Heart left ventricle (tissue), 16 donors: ENCODE data around the gene PRXL2A. TPM values are rescaled to one million over a fixed set of nuclear protein-coding genes. Genes with fewer than 3 reads are reported as not detected.

Experiments
- ATAC-seq, 4 donors: fragments of 200-7000 bp; cut with Tn5 transposase; one replicate each; pipeline ENCODE4 v1.9.1; 2020 to 2022; ENCODE audit warnings: moderate library complexity in 4 of 4, mild to moderate bottlenecking in 3 of 4, moderate number of reproducible peaks in 1 of 4
- DNase-seq, 5 donors: peaks; one replicate each; pipeline ENCODE4 v3.0.0-alpha.2; 2020
- H3K27ac ChIP-seq, 12 donors: fragments of 200-600 bp; sonication (generic) in 4 of 12; one replicate each; pipeline versions ENCODE4 v1.5.0 to v1.8.0; 2016 to 2022; ENCODE audit warnings: mild to moderate bottlenecking in 2 of 12
- H3K27me3 ChIP-seq, 9 donors: fragments of 200-600 bp; sonication (generic) in 2 of 9; one replicate each; pipeline versions ENCODE4 v1.5.1 to v1.8.0; 2016 to 2022; ENCODE audit warnings: mild to moderate bottlenecking in 3 of 9
- H3K36me3 ChIP-seq, 9 donors: fragments of 200-600 bp; sonication (generic) in 2 of 9; one replicate each; pipeline versions ENCODE4 v1.5.0 to v1.8.0; 2018 to 2022; ENCODE audit warnings: mild to moderate bottlenecking in 2 of 9
- H3K4me1 ChIP-seq, 12 donors: fragments of 200-600 bp; sonication (generic) in 4 of 12; one replicate each; pipeline versions ENCODE4 v1.5.0 to v1.8.0; 2016 to 2022; ENCODE audit warnings: mild to moderate bottlenecking in 3 of 12
- H3K4me3 ChIP-seq, 12 donors: fragments of 200-600 bp; sonication (generic) in 4 of 12; one replicate each; pipeline versions ENCODE4 v1.5.0 to v1.8.0; 2017 to 2022; ENCODE audit warnings: mild to moderate bottlenecking in 9 of 12, moderate library complexity in 4 of 12
- H3K9me3 ChIP-seq, 12 donors: fragments of 200-600 bp; sonication (generic) in 4 of 12; one replicate each; pipeline versions ENCODE4 v1.5.0 to v1.8.0; 2016 to 2022; ENCODE audit warnings: mild to moderate bottlenecking in 1 of 12
- POLR2A ChIP-seq, 2 donors: fragments of 450-650 bp; IDR thresholded peaks; one replicate each; pipeline ENCODE4 v1.6.1; 2017; ENCODE audit warnings: antibody characterized with exemption in 2 of 2, mild to moderate bottlenecking in 2 of 2, moderate library complexity in 2 of 2
- WGBS, 4 donors: extraction: QIAGEN DNeasy Blood & Tissue Kit in 2 of 4; methylation state at CpG; one replicate each; pipeline versions ENCODE4 v1.1.5 to v1.1.7; 2013 to 2018; 5-methylcytosine and 5-hydroxymethylcytosine counted together
- intact Hi-C, 10 donors: fragments of 100-400 bp; cut with DNase I; formaldehyde crosslinking; loops; one replicate each; pipeline versions ENCODE4 v1.11.1 to v1.14.2; 2022
- polyA plus RNA-seq, 2 donors: library from polyadenylated mRNA; stranded (reverse); fragments of 200-250 nt; gene quantifications; one replicate each; pipeline ENCODE4 v1.2.3, GENCODE V29; 2013
- total RNA-seq, 9 donors: library from RNA; depleted of rRNA in 2 of 9; stranded (reverse); fragments of >200 nt in 2 of 9; fragmentation: NEBNext Ultra II Directional in 3 of 9; extraction: Animal tissue kit (Norgen Biotek cat#: 25700) in 3 of 9; gene quantifications; one replicate each; pipeline versions ENCODE4 v1.1.0 to v1.2.4, GENCODE V29; 2016 to 2023
- TF ChIP-seq, protein P1 (sequence below), 12 donors: fragments of 200-600 bp; sonication (generic) in 4 of 12; IDR thresholded peaks; one replicate each; pipeline versions ENCODE4 v1.5.0 to v1.8.0; 2018 to 2022; ENCODE audit warnings: antibody characterized with exemption in 12 of 12, mild to moderate bottlenecking in 5 of 12
- donor health status: ischemic (EF 13 %, LVEDD 7.1; RV severe dilation, severe dysfunction).
- donor health status: healthy with polysubstance abuse.
- donor health status: DM: no; HTN: yes; CAD: no.
- donor health status: DM: no; HTN: no; CAD: no.
- donor health status: ischemic (EF 25% LVEDD 6.9; RV normal size, moderate dysfunction).
- donor health status: ischemic (EF 25% LVEDD 5.7; RV mildly dilated, moderate dysfunction).
- donor health status: healthy.
- donor health status: DM: yes; HTN: yes; CAD: no.
- donor health status: ischemic (EF 35%, LVEDD 5.7; RV mildly dilated, moderate dysfunction).
- donor health status: nonischemic (EF 11% LVEDD 7.7; RV severe dilation, severe dysfunction).
- donor health status: DM: yes; HTN: yes; CAD: no.
- donor health status: PGD.
- donor health status: ischemic (EF 29% LVEDD 5.4; RV normal size, mild dysfunction).
- donor health status: nonischemic (EF 23%, LVEDD 6.1; RV moderate dilation, normal function).

Gene PRXL2A
- total and polyA plus RNA-seq, 11 donors, result 63.9 to 123 (median 78.5) TPM

DNA sequence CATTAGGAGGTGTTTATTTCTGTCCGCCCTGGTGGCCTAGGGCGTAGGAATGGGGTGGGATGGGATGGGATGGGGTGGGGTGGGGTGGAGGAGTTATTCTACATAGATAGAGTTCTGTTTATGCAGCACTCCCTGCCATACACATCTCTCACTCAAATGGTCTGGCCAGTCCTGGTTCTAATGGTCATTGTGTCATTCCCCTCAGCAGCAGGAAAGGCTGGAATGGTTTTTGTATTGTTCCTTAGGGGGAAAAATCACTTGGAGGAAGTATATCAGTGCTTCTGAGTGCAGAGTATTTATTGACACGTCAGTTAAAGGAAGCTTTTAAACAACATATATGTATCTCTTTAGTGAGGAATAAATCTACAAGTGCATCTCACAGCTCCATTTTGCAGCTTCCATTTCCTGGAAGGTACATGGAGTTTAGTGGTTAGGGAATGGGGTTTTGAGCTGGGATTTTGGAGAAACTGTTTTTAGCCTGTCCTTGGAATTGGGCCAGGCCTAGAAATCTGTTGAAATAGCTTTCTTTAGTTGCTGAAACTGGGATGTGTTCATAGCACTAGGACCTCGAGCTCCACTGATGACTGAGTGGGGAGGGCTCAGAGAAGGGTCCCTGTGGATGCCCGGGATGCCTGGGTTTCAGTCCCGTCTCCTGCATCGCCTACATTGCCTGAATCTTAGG is 54.1 kb downstream of the PRXL2A start:
- intact Hi-C loops, result loop anchor here in 1 of 10 donors (2.0 kb wide), 1 partner anchor 42 kb away; no protein-coding TSS in a partner anchor
- Histone ChIP-seq H3K27me3 (no peaks in the 10 kb centered on the region), H3K27ac (peak overlapping the region; percentile 2 to 99 (median 80)), H3K4me3 (peak overlapping the region in 7 of 12 donors; percentile 9 to 36 (median 12)), H3K9me3 (no peaks in the 10 kb centered on the region), H3K36me3 (peaks cover 0 to 5% (median 0%) of the 10 kb centered on the region in 9 donors), H3K4me1 (peaks cover 32 to 100% (median 99%) of the 10 kb centered on the region in 12 donors)
- WGBS, 4 donors, result 42 to 47% (median 46%) methylated on average over 7 of the region's 7 CpGs
- DNase-seq (no peak), ATAC-seq (peak in 1 of 4 donors; percentile 3)
- TF ChIP-seq, protein P1, sequence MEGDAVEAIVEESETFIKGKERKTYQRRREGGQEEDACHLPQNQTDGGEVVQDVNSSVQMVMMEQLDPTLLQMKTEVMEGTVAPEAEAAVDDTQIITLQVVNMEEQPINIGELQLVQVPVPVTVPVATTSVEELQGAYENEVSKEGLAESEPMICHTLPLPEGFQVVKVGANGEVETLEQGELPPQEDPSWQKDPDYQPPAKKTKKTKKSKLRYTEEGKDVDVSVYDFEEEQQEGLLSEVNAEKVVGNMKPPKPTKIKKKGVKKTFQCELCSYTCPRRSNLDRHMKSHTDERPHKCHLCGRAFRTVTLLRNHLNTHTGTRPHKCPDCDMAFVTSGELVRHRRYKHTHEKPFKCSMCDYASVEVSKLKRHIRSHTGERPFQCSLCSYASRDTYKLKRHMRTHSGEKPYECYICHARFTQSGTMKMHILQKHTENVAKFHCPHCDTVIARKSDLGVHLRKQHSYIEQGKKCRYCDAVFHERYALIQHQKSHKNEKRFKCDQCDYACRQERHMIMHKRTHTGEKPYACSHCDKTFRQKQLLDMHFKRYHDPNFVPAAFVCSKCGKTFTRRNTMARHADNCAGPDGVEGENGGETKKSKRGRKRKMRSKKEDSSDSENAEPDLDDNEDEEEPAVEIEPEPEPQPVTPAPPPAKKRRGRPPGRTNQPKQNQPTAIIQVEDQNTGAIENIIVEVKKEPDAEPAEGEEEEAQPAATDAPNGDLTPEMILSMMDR (IDR thresholded peaks at IDR 0.05), result no peak
- TF ChIP-seq POLR2A (IDR thresholded peaks at IDR 0.05), result no peak

- intact Hi-C loops, result loop anchor here in 1 of 10 donors (2.0 kb wide), 1 partner anchor 42 kb away; no protein-coding TSS in a partner anchor
- DNase-seq (no peak), ATAC-seq (no peak)
- H3K36me3 ChIP-seq, result no peaks in the 10 kb centered on the region
- H3K27me3 ChIP-seq, result no peaks in the 10 kb centered on the region
- peak overlapping the region in 11 of 12 donors; percentile 68 to 99 (median 81) for H3K27ac ChIP-seq
- TF ChIP-seq POLR2A (IDR thresholded peaks at IDR 0.05), result no peak
- TF ChIP-seq, protein P1 (IDR thresholded peaks at IDR 0.05), result no peak
- WGBS, 4 donors, result 37 to 49% (median 44%) methylated on average over 5 of the region's 5 CpGs
- peaks cover 32 to 100% (median 96%) of the 10 kb centered on the region in 12 donors for H3K4me1 ChIP-seq
- H3K9me3 ChIP-seq, result no peaks in the 10 kb centered on the region
- H3K4me3 ChIP-seq, result peak overlapping the region in 7 of 12 donors; percentile 9 to 36 (median 12)
Observed at GRCh38 chr10:80462981-80463741, 54.8 kb downstream of the PRXL2A start.

- H3K9me3 ChIP-seq, result no peaks in the 10 kb centered on the region
- 74 to 86% (median 82%) methylated on average over 10 of the region's 10 CpGs for WGBS, 4 donors
- H3K36me3 ChIP-seq, result peaks cover 0 to 4% (median 0%) of the 10 kb centered on the region in 9 donors
- ATAC-seq (no peak), DNase-seq (no peak)
- H3K27me3 ChIP-seq, result no peaks in the 10 kb centered on the region
- no peak for TF ChIP-seq POLR2A (IDR thresholded peaks at IDR 0.05)
- TF ChIP-seq, protein P1 (IDR thresholded peaks at IDR 0.05), result no peak
- intact Hi-C loops, result loop anchor here in 1 of 10 donors (2.0 kb wide), 1 partner anchor 41 kb away; no protein-coding TSS in a partner anchor
- peaks cover 32 to 100% (median 95%) of the 10 kb centered on the region in 12 donors for H3K4me1 ChIP-seq
- H3K27ac ChIP-seq, result peak overlapping the region; percentile 68 to 99 (median 80)
- peak overlapping the region in 4 of 12 donors; percentile 23 to 40 (median 34) for H3K4me3 ChIP-seq
Observed at GRCh38 chr10:80463868-80464267, 55.5 kb downstream of the PRXL2A start.
